22Rv1 (cell line): ENCODE data around the gene RNF157.

ENCODE experiments used
- H3K27ac ChIP-seq: fragments of 450-650 bp; 2 replicates; pipeline ENCODE4 v1.5.1; 2017
- ZFX ChIP-seq: fragments of 450-650 bp; IDR thresholded peaks from 2 replicates; pipeline ENCODE4 v1.6.1; 2017; ENCODE audit warnings: antibody characterized with exemption, borderline replicate concordance
- TF ChIP-seq, protein P1 (sequence below): fragments of 450-650 bp; IDR thresholded peaks from 2 replicates; pipeline ENCODE4 v1.5.1; 2017; ENCODE audit warnings: mild to moderate bottlenecking

The RNF157 gene

DNA sequence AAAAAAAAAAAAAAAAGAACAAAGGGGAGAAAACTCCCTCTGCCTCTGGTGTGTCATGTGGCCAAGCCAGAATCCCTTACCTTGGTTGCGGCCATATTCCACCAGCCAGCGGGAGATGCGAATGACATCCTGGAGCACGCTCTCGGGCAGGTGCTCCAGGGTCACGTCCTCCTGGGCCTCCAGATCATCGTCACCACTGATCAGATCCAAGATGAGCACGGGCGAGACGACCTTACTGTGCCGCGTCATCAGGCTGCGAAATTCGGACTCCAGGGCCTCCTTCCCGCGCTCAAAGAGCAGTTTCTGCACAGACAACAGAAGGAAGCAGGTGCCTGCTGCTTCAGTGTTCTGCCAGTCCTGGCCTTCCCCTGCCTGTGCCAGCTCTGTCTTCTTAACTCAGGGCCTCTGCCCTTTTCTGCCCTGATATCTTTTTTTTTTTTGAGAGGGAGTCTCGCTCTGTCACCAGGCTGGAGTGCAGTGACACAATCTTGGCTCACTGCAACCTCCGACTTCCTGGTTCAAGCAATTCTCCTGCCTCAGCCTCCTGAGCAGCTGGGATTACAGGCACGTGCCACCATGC is 142.5 kb downstream of the RNF157 start:
- no peak for TF ChIP-seq ZFX
- TF ChIP-seq, protein P1, sequence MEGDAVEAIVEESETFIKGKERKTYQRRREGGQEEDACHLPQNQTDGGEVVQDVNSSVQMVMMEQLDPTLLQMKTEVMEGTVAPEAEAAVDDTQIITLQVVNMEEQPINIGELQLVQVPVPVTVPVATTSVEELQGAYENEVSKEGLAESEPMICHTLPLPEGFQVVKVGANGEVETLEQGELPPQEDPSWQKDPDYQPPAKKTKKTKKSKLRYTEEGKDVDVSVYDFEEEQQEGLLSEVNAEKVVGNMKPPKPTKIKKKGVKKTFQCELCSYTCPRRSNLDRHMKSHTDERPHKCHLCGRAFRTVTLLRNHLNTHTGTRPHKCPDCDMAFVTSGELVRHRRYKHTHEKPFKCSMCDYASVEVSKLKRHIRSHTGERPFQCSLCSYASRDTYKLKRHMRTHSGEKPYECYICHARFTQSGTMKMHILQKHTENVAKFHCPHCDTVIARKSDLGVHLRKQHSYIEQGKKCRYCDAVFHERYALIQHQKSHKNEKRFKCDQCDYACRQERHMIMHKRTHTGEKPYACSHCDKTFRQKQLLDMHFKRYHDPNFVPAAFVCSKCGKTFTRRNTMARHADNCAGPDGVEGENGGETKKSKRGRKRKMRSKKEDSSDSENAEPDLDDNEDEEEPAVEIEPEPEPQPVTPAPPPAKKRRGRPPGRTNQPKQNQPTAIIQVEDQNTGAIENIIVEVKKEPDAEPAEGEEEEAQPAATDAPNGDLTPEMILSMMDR, result no peak

DNA sequence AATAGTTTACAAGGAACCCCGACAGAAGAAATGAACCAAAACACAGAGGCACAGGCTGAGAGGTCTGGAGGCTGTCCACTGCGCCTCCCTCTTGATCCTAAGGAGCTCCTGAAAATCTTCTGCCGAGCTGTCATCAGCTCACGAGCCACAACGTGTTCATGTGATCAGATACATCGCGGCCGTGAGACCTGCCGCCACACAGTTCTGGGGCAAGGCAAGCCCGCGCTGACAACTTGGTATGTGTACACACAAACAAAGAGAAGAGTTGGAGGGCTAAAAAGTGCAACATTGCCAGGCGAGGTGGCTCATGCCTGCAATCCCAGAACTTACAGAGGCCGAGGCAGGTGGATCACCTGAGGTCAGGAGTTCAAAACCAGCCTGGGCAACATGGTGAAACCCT is 144.3 kb downstream of the RNF157 start:
- no peak overlapping the region for H3K27ac ChIP-seq
- TF ChIP-seq, protein P1, result no peak
- no peak for TF ChIP-seq ZFX

More for the DNA sequence above, 142.5 kb downstream of the RNF157 start:
- no peak overlapping the region for H3K27ac ChIP-seq

DNA sequence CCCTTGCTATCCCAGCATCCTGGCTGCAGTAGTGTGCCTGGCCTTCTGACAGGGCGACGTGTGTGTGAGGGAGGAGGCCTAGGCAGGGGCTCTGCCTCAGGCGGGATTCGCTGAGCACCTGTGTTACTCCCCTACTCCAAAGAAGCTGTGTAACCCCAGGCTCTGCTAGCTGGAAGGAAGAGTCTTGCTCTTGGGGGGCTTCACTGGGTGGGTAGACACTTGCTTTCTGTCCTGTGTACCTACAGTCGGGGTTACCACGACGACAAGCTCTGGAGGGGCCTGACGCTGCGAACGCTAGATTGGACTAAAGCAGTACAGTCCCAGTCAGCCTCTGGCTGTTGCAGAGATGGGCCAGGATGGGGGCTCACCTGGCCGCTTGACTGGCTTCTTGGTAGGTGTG is 146.2 kb downstream of the RNF157 start:
- no peak overlapping the region for H3K27ac ChIP-seq
- TF ChIP-seq, protein P1, result no peak
- TF ChIP-seq ZFX, result no peak

DNA sequence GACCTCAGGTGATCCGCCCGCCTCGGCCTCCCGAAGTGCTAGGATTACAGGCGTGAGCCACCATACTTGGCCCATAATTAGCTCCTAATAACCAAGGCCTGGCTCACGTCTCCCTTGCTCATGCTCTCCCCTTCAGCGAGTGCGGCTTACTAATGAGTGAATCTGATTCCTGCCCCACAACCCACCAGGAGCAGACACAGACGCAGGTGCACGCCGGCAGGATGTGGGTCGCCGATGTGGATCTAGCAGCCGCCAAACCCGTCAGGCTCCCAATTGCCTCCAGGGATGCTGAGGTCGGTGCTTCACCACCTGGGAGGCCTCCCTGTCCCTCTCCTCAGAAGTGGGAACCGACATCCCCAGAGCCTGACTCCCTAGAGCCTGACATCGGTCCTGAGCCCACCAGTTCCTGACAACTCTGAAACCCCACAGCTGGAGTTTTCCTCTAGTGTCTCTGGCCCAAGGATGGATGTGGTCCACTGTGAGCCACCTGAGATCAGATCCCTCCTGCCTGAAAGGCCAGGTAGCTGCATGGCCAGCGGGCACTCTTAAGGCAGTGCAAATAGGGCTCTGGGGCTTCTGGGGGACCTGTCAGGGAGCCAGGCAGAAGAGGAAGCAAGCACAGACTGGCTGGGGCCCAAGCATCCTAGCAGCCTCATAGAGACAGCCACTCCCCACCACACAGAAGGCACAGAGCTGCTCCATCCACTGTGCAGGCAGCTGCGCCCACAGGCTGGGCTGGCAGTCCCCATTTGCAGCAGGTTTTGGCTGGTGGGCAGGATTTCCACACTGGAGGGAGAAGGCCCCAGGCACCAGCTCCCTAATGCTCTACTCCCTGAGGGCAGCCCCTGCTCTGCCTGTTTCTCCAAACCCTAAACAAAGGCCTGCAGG is 147.5 kb downstream of the RNF157 start:
- H3K27ac ChIP-seq, result no peak overlapping the region
- TF ChIP-seq, protein P1, result no peak
- TF ChIP-seq ZFX, result no peak
